ENCODE data around the gene ANKRD53. TPM values are rescaled to one million over a fixed set of nuclear protein-coding genes. Genes with fewer than 3 reads are reported as not detected.
A peak's percentile ranks its signal among the peaks of the same experiment; 100 is the strongest.

Gene ANKRD53
- total RNA-seq, 2 donors from 2014 or later: 0.78 to 1.7 TPM

- no peak for DNase-seq (ENCODE audit: low spot score)
- no peak overlapping the region for H3K27ac ChIP-seq
- TF ChIP-seq CTCF (IDR thresholded peaks at IDR 0.05): no peak
- H3K9me3 ChIP-seq: no peaks in the 10 kb centered on the region
- H3K4me1 ChIP-seq: peaks cover 0 to 7% of the 10 kb centered on the region in 2 donors
- H3K27me3 ChIP-seq: no peaks in the 10 kb centered on the region
- no peak overlapping the region for H3K4me3 ChIP-seq
- H3K36me3 ChIP-seq: no peaks in the 10 kb centered on the region
Measured at GRCh38 chr2:70943205-70943871, 35.1 kb upstream of the ANKRD53 start.

- peaks cover 0 to 13% of the 10 kb centered on the region in 2 donors for H3K4me1 ChIP-seq
- H3K36me3 ChIP-seq: no peaks in the 10 kb centered on the region
- TF ChIP-seq CTCF (IDR thresholded peaks at IDR 0.05): no peak
- H3K27ac ChIP-seq: no peak overlapping the region
- no peaks in the 10 kb centered on the region for H3K27me3 ChIP-seq
- no peaks in the 10 kb centered on the region for H3K9me3 ChIP-seq
- DNase-seq (ENCODE audit: low spot score): no peak
- H3K4me3 ChIP-seq: no peak overlapping the region
Measured at GRCh38 chr2:70944111-70944690, 34.2 kb upstream of the ANKRD53 start.

GRCh38 chr2:70946832-70947442 is 31.5 kb upstream of the ANKRD53 start:
- H3K36me3 ChIP-seq: no peaks in the 10 kb centered on the region
- H3K4me3 ChIP-seq: no peak overlapping the region
- H3K4me1 ChIP-seq: peaks cover 0 to 13% of the 10 kb centered on the region in 2 donors
- no peaks in the 10 kb centered on the region for H3K27me3 ChIP-seq
- TF ChIP-seq CTCF (IDR thresholded peaks at IDR 0.05): peak; percentile 68 to 84
- peak; percentile 71 for DNase-seq (ENCODE audit: low spot score)
- no peak overlapping the region for H3K27ac ChIP-seq
- H3K9me3 ChIP-seq: no peaks in the 10 kb centered on the region

- no peak for TF ChIP-seq CTCF (IDR thresholded peaks at IDR 0.05)
- Histone ChIP-seq H3K27me3 (no peaks in the 10 kb centered on the region), H3K9me3 (no peaks in the 10 kb centered on the region), H3K36me3 (no peaks in the 10 kb centered on the region), H3K27ac (no peak overlapping the region), H3K4me3 (peak overlapping the region in 1 of 2 donors; percentile 39), H3K4me1 (peaks cover 0 to 13% of the 10 kb centered on the region in 2 donors)
- no peak for DNase-seq (ENCODE audit: low spot score)
Measured at GRCh38 chr2:70947556-70948184, 30.8 kb upstream of the ANKRD53 start.

- Histone ChIP-seq H3K4me3 (peak overlapping the region; percentile 12 to 39), H3K27ac (no peak overlapping the region), H3K36me3 (no peaks in the 10 kb centered on the region), H3K4me1 (peaks cover 0 to 13% of the 10 kb centered on the region in 2 donors), H3K27me3 (no peaks in the 10 kb centered on the region), H3K9me3 (no peaks in the 10 kb centered on the region)
- TF ChIP-seq CTCF (IDR thresholded peaks at IDR 0.05): peak; percentile 79 to 88
- peak; percentile 82 for DNase-seq (ENCODE audit: low spot score)
Measured at GRCh38 chr2:70948337-70949003, 30.0 kb upstream of the ANKRD53 start.
